GM12878 (cell line): Measurements from ENCODE around the gene EXOC3L1. TPM values are rescaled to one million over a fixed set of nuclear protein-coding genes. Genes with fewer than 3 reads are reported as not detected.

Experiments
- ATAC-seq: fragments of 200-7000 bp; cut with Tn5 transposase; 3 replicates; pipeline ENCODE4 v1.9.1; 2020; ENCODE audit warnings: mild to moderate bottlenecking, moderate library complexity
- BruUV-seq: library from RNA; stranded (reverse); fragments of 400-500 nt; replicated peaks from 2 replicates; lab custom pipeline; 2021; lab: Mats Ljungman, UMichigan
- CTCF ChIA-PET: fragments of 300-600 bp; sonication (Branson Sonifier 250); formaldehyde crosslinking; extraction: SDS; loops from one replicate; lab custom pipeline; 2021; ENCODE audit warnings: inconsistent platforms; lab: Yijun Ruan, JAX
- POLR2A ChIA-PET: fragments of 350-600 bp; formaldehyde crosslinking; extraction: SDS; loops from one replicate; lab custom pipeline; 2021; ENCODE audit warnings: inconsistent platforms; lab: Charles Lee
- RAD21 ChIA-PET: fragments of 300-600 bp; sonication (Branson Sonifier 250); formaldehyde crosslinking; loops from one replicate; lab custom pipeline; 2023; ENCODE audit warnings: antibody characterized with exemption; ENCODE audit not compliant: unreplicated experiment; lab: Charles Lee
- SMC1A ChIA-PET: fragments of 300-600 bp; sonication (Branson Sonifier 250); formaldehyde crosslinking; loops from one replicate; lab custom pipeline; 2023; ENCODE audit not compliant: unreplicated experiment, uncharacterized antibody; lab: Charles Lee
- DNase-seq: peaks from one replicate; pipeline ENCODE4 v3.0.0-alpha.2; 2011; ENCODE audit warnings: low read depth, low spot score
- FAIRE-seq: peaks from 3 replicates; lab custom pipeline; 2011; peaks lifted over from hg19 to GRCh38; lab: Jason Lieb, UNC
- H2AFZ ChIP-seq: 2 replicates; pipeline ENCODE4 v1.6.0; 2011; ENCODE audit warnings: low read depth, low read length, control low read depth; ENCODE audit not compliant: control insufficient read depth
- H3K27ac ChIP-seq: 2 replicates; pipeline ENCODE4 v1.5.1; 2011; ENCODE audit warnings: control low read depth; ENCODE audit not compliant: control insufficient read depth, insufficient read depth
- H3K27me3 ChIP-seq, 2 experiments: replicated peaks in 1 of 2; 2 replicates each; pipeline versions ENCODE4 v1.6.0 to v1.6.1; 2011; ENCODE audit warnings: low read length in 1 of 2; ENCODE audit not compliant: control insufficient read depth in 2 of 2, insufficient read depth in 2 of 2
- H3K36me3 ChIP-seq, 2 experiments: 2 replicates each; pipeline ENCODE4 v1.5.1; 2011; ENCODE audit warnings: low read length in 1 of 2; ENCODE audit not compliant: control insufficient read depth in 2 of 2, insufficient read depth in 2 of 2
- H3K4me1 ChIP-seq: 2 replicates; pipeline ENCODE4 v1.6.1; 2011; ENCODE audit warnings: mild to moderate bottlenecking, low read length, moderate library complexity, mixed read lengths; ENCODE audit not compliant: control insufficient read depth, insufficient read depth
- H3K4me2 ChIP-seq: 2 replicates; pipeline ENCODE4 v1.6.0; 2011; ENCODE audit warnings: control low read depth; ENCODE audit not compliant: control insufficient read depth, insufficient read depth
- H3K4me3 ChIP-seq: fragments of 200-600 bp; sonication (generic); 2 replicates; pipeline ENCODE4 v1.5.1; 2016
- H3K79me2 ChIP-seq: 2 replicates; pipeline ENCODE4 v1.6.0; 2011; ENCODE audit warnings: low read length; ENCODE audit not compliant: control insufficient read depth, insufficient read depth
- H3K9ac ChIP-seq: 2 replicates; pipeline ENCODE4 v1.8.0; 2011; ENCODE audit warnings: low read length, control low read depth, mixed read lengths; ENCODE audit not compliant: control insufficient read depth, insufficient read depth
- H3K9me3 ChIP-seq: replicated peaks from 3 replicates; pipeline ENCODE4 v1.5.1; 2011; ENCODE audit warnings: mild to moderate bottlenecking, low read length; ENCODE audit not compliant: control insufficient read depth, insufficient read depth
- H4K20me1 ChIP-seq: 2 replicates; pipeline ENCODE4 v1.6.0; 2011; ENCODE audit not compliant: control insufficient read depth, insufficient read depth
- BHLHE40 ChIP-seq, 2 experiments: fragments of 450-650 bp in 1 of 2; IDR thresholded peaks; 2 replicates each; pipeline ENCODE4 v1.6.1; 2011 to 2017; ENCODE audit warnings: low read depth in 2 of 2, borderline replicate concordance in 1 of 2, improper control_type of control experiment in 1 of 2, low read length in 1 of 2, mild to moderate bottlenecking in 1 of 2
- EGR1 ChIP-seq, 2 experiments: IDR thresholded peaks; 1 replicate in 1 of 2; 2 replicates in 1 of 2; pipeline ENCODE4 v1.6.1; 2011 to 2012; ENCODE audit warnings: low read depth in 2 of 2, low read length in 2 of 2, borderline replicate concordance in 1 of 2, mild to moderate bottlenecking in 1 of 2, moderate library complexity in 1 of 2
- GATAD2B ChIP-seq: fragments of 450-650 bp; conservative IDR thresholded peaks from 2 replicates; pipeline ENCODE4 v1.6.1; 2017; ENCODE audit warnings: low read depth, mild to moderate bottlenecking, moderate library complexity
- HCFC1 ChIP-seq: fragments of 150-350 bp; IDR thresholded peaks from 2 replicates; pipeline ENCODE4 v1.6.1; 2014; ENCODE audit warnings: low read length
- IRF4 ChIP-seq: IDR thresholded peaks from 2 replicates; pipeline ENCODE4 v1.6.1; 2011; ENCODE audit warnings: low read depth, low read length
- JUNB ChIP-seq: IDR thresholded peaks from 2 replicates; pipeline ENCODE4 v1.6.1; 2016; ENCODE audit warnings: antibody characterized with exemption, mild to moderate bottlenecking
- LARP7 ChIP-seq: fragments of 450-650 bp; IDR thresholded peaks from 2 replicates; pipeline ENCODE4 v1.6.1; 2017; ENCODE audit warnings: mild to moderate bottlenecking
- NKRF ChIP-seq: fragments of 450-650 bp; conservative IDR thresholded peaks from 2 replicates; pipeline ENCODE4 v1.6.1; 2017; ENCODE audit warnings: mild to moderate bottlenecking, moderate library complexity
- NR2C1 ChIP-seq: fragments of 450-650 bp; IDR thresholded peaks from 2 replicates; pipeline ENCODE4 v1.6.1; 2017; ENCODE audit warnings: antibody characterized with exemption, mild to moderate bottlenecking, moderate library complexity
- NRF1 ChIP-seq: conservative IDR thresholded peaks from 2 replicates; pipeline ENCODE4 v1.6.1; 2011; ENCODE audit warnings: mild to moderate bottlenecking, low read depth, low read length, improper control_type of control experiment
- POU2F2 ChIP-seq: IDR thresholded peaks from 3 replicates; pipeline ENCODE4 v1.6.1; 2011; ENCODE audit warnings: low read depth, mild to moderate bottlenecking, low read length, borderline replicate concordance
- RAD51 ChIP-seq: fragments of 450-650 bp; IDR thresholded peaks from 2 replicates; pipeline ENCODE4 v1.6.1; 2016; ENCODE audit warnings: moderate library complexity, mild to moderate bottlenecking, inconsistent platforms
- ZNF24 ChIP-seq: fragments of 450-650 bp; IDR thresholded peaks from 2 replicates; pipeline ENCODE4 v1.6.1; 2017; ENCODE audit warnings: antibody characterized with exemption, mild to moderate bottlenecking
- WGBS: methylation state at CpG from one replicate; pipeline ENCODE4 v1.1.6; 2016; ENCODE audit warnings: low lambda C conversion rate; ENCODE audit not compliant: insufficient replicate concordance, insufficient coverage; ENCODE audit errors: missing lambda C conversion rate; 5-methylcytosine and 5-hydroxymethylcytosine counted together
- in situ Hi-C: fragments of 300-500 bp; cut with MboI; formaldehyde crosslinking; loops from 9 replicates; pipeline ENCODE4 v1.14.3; 2018; ENCODE audit warnings: mixed read lengths
- intact Hi-C: fragments of 100-400 bp; cut with micrococcal nuclease; formaldehyde crosslinking; loops from one replicate; pipeline ENCODE4 v1.14.2; 2022; ENCODE audit not compliant: unreplicated experiment
- polyA plus RNA-seq, 11 experiments: library from polyadenylated mRNA; depleted of rRNA in 4 of 11; unstranded in 6 of 11; stranded (reverse) in 5 of 11; fragments of >200 nt; fragmentation: Nextera tagmentation in 4 of 11; fragmentation: Illumina TruSeq in 1 of 11; extraction: Ambion mirVana in 4 of 11; extraction: Trizol in 1 of 11; gene quantifications; 1 replicate in 1 of 11; 2 replicates in 10 of 11; pipeline versions ENCODE4 v1.2.1 to v1.2.3, GENCODE V29; 2011 to 2016; ENCODE audit warnings: inconsistent platforms in 2 of 11, missing spikeins in 2 of 11, low read depth in 1 of 11
- total RNA-seq, 4 experiments: library from RNA; depleted of rRNA in 3 of 4; stranded (reverse); fragments of >200 nt in 3 of 4; fragmentation: Illumina TruSeq in 1 of 4; extraction: Trizol in 1 of 4; gene quantifications; 2 replicates each; pipeline versions ENCODE4 v1.2.1 to v1.2.3, GENCODE V29; 2013 to 2021
- TF ChIP-seq, protein P1 (sequence below): fragments of 450-650 bp; IDR thresholded peaks from 2 replicates; pipeline ENCODE4 v1.6.1; 2016; ENCODE audit warnings: mild to moderate bottlenecking

Gene EXOC3L1
- total and polyA plus RNA-seq, 10 of the 15 experiments (the other 5 are each of a cell fraction or from before 2014, with no cell fraction given) = 0.07 to 0.42 TPM; not detected in 8

GRCh38 chr16:67206129-67206837 is 16.3 kb upstream of the EXOC3L1 start:
- TF ChIP-seq HCFC1 (no peak), EGR1 (IDR thresholded peaks at IDR 0.05; ENCODE audit: borderline replicate concordance in 1 of 2, low read depth in 2 of 2, low read length in 2 of 2) (no peak), ZNF24 (no peak)
- ATAC-seq (no peak), FAIRE-seq (no peak), DNase-seq (no peak)
- H3K9me3 ChIP-seq = no peaks in the 10 kb centered on the region
- in situ Hi-C loops = no loop called here
- H3K4me1 ChIP-seq = no peaks in the 10 kb centered on the region
- no peak overlapping the region for H3K27ac ChIP-seq
- POLR2A ChIA-PET = interaction anchor here (1.0 kb wide), 1 partner anchor 8 kb away, joined by 3 read pairs; no protein-coding TSS in a partner anchor
- no peak overlapping the region for H3K9ac ChIP-seq
- no peak overlapping the region for H3K4me3 ChIP-seq
- H2AFZ ChIP-seq = no peak overlapping the region
- RAD21 ChIA-PET = no interaction called here
- SMC1A ChIA-PET = no interaction called here
- intact Hi-C loops = no loop called here
- no peaks in the 10 kb centered on the region for H4K20me1 ChIP-seq
- no peak overlapping the region for H3K4me2 ChIP-seq
- 98% methylated on average over 8 of the region's 8 CpGs for WGBS
- H3K27me3 ChIP-seq = no peaks in the 10 kb centered on the region
- CTCF ChIA-PET = interaction anchor here (0.5 kb wide), 1 partner anchor 9 kb away, joined by 4 read pairs; no protein-coding TSS in a partner anchor
- BruUV-seq = no TSS peak
- H3K79me2 ChIP-seq = no peaks in the 10 kb centered on the region
- H3K36me3 ChIP-seq = peaks cover 7 to 21% of the 10 kb centered on the region in 2 experiments; a peak in 3 of 4 replicates

DNA sequence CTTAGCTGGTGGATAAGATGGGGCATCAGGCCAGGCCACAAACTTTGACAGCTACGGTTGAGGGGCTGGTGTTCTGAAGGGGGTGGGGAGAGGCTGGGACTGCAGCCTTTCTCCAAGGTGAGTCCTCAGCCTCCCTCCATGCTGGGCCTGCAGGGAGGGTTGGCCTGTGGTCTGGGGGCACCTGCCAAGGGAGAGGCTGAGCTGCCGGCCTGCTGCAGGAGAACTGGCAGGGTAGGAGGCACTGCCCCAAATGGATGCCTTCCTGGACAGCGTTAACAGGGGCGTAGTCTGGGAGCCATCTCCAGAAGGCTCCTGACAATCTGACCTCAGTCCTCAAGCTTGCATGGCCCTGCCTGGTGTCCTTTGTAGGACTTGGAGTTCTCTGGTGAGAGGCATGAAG is 14.1 kb upstream of the EXOC3L1 start:
- RAD21 ChIA-PET = no interaction called here
- in situ Hi-C loops (no loop called here), intact Hi-C loops (no loop called here)
- Histone ChIP-seq H3K9me3 (no peaks in the 10 kb centered on the region), H3K4me2 (no peak overlapping the region), H2AFZ (no peak overlapping the region), H3K36me3 (peaks cover 8 to 29% of the 10 kb centered on the region in 2 experiments; a peak in 3 of 4 replicates), H3K9ac (no peak overlapping the region), H3K27me3 (no peaks in the 10 kb centered on the region), H3K4me3 (no peak overlapping the region), H3K27ac (no peak overlapping the region), H3K4me1 (no peaks in the 10 kb centered on the region), H3K79me2 (no peaks in the 10 kb centered on the region), H4K20me1 (no peaks in the 10 kb centered on the region)
- CTCF ChIA-PET = no interaction called here
- FAIRE-seq (no peak), DNase-seq (no peak), ATAC-seq (no peak)
- SMC1A ChIA-PET = no interaction called here
- 63% methylated on average over 4 of the region's 4 CpGs for WGBS
- no TSS peak for BruUV-seq
- POLR2A ChIA-PET = no interaction called here
- TF ChIP-seq LARP7 (no peak), RAD51 (no peak), IRF4 (no peak), NKRF (no peak), GATAD2B (no peak), JUNB (no peak), BHLHE40 (IDR thresholded peaks at IDR 0.05; ENCODE audit: borderline replicate concordance in 1 of 2, low read depth in 2 of 2, low read length in 1 of 2) (no peak), POU2F2 (no peak), NRF1 (no peak), NR2C1 (no peak), EGR1 (IDR thresholded peaks at IDR 0.05; ENCODE audit: borderline replicate concordance in 1 of 2, low read depth in 2 of 2, low read length in 2 of 2) (no peak)
- TF ChIP-seq, protein P1, sequence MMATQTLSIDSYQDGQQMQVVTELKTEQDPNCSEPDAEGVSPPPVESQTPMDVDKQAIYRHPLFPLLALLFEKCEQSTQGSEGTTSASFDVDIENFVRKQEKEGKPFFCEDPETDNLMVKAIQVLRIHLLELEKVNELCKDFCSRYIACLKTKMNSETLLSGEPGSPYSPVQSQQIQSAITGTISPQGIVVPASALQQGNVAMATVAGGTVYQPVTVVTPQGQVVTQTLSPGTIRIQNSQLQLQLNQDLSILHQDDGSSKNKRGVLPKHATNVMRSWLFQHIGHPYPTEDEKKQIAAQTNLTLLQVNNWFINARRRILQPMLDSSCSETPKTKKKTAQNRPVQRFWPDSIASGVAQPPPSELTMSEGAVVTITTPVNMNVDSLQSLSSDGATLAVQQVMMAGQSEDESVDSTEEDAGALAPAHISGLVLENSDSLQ = no peak
